Measurements from ENCODE around the gene PRPF6. TPM values are rescaled to one million over a fixed set of nuclear protein-coding genes. Genes with fewer than 3 reads are reported as not detected.

The PRPF6 gene
- total RNA-seq, 1 donor from 2014 or later = 62.4 TPM

DNA sequence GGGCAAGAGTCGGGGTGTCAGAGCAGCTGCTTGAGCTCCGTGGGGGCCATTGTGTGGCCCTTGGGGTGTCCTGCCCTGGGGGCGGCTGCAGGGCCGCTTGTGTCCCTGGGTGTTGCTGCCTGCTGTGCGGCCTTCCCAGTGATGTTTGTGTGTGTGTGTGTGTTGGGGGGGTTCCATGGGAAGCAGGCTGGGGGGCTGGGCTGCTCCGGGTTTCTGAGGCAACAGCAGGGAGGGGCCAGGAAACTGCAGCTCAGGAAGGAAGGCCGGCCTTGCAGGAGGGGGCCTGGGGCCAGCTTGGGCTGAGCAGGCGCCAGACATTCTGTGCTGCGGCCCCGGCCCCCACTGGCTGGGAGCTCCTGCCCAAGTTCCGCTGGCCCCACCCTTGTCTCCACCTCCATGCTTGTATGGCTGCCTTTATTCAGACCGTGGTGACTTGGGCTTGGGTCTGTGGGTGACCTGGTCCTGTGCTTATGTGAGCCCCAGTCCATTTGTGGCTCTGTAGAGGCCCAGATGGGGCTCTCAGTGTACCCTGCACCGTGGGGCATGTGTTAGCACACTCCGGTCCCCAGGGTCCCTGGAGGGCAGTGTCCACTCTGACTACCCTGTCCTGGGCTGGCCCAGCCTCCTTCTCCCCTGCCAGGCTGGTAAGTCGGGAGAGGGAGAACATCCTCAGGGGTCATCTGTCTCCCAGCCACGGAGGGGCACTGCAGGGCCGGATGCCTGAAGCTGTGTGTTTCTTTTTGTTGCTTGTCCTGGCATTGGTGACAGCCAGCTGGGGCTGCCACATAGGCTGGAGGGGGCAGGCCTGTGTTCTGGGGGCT is 73.1 kb downstream of the PRPF6 start:
- DNase-seq (ENCODE audit: low read depth) = no peak
- TF ChIP-seq, protein P1, sequence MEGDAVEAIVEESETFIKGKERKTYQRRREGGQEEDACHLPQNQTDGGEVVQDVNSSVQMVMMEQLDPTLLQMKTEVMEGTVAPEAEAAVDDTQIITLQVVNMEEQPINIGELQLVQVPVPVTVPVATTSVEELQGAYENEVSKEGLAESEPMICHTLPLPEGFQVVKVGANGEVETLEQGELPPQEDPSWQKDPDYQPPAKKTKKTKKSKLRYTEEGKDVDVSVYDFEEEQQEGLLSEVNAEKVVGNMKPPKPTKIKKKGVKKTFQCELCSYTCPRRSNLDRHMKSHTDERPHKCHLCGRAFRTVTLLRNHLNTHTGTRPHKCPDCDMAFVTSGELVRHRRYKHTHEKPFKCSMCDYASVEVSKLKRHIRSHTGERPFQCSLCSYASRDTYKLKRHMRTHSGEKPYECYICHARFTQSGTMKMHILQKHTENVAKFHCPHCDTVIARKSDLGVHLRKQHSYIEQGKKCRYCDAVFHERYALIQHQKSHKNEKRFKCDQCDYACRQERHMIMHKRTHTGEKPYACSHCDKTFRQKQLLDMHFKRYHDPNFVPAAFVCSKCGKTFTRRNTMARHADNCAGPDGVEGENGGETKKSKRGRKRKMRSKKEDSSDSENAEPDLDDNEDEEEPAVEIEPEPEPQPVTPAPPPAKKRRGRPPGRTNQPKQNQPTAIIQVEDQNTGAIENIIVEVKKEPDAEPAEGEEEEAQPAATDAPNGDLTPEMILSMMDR (conservative IDR thresholded peaks at IDR 0.05; ENCODE audit: low read depth, low read length) = peak; percentile 37

GRCh38 chr20:64055396-64055892 is 74.5 kb downstream of the PRPF6 start:
- DNase-seq (ENCODE audit: low read depth) = no peak
- no peak overlapping the region for H3K4me3 ChIP-seq (ENCODE audit: low read depth, low read length)
- TF ChIP-seq, protein P1 (conservative IDR thresholded peaks at IDR 0.05; ENCODE audit: low read depth, low read length) = no peak

More for the DNA sequence above, 73.1 kb downstream of the PRPF6 start:
- no peak overlapping the region for H3K4me3 ChIP-seq (ENCODE audit: low read depth, low read length)

DNA sequence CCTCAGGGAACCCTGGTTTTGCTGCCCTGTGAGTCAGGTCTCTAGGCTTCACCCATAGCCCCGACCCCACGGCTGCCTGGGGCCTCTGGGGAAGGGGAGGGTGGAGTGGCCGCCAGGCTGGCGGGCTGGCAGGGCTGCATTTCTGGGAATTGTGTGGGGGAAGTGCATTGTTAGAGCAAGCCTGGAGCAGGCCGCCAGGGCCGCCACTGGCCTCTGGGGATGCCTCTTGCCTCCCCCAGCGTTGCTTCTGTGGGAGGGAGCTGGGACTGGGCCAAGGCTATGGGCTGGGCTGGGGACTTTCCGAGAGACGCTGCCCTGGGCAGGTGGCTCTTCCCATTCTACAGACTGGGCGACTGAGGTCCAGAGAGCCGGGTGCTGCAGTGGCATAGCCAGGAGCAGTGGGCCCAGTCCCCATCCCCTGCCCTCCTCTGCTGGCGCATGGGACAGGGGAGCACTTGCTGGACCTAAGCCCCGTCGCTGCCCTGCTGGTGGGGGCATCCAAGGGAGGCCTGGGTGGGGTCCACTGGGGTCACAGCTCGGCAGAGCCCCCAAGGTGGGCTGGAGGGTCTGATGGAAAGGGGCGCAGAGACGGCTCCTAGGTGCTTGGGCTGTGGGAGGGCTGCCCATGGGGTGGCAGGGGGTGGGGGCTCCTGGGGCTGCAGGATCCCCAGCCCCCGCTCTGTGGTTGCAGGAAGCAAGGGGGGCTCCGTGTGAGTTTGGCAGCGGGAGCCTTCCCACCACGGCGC is 75.1 kb downstream of the PRPF6 start:
- no peak for DNase-seq (ENCODE audit: low read depth)
- no peak overlapping the region for H3K4me3 ChIP-seq (ENCODE audit: low read depth, low read length)
- TF ChIP-seq, protein P1 (conservative IDR thresholded peaks at IDR 0.05; ENCODE audit: low read depth, low read length) = no peak

- TF ChIP-seq, protein P1 (conservative IDR thresholded peaks at IDR 0.05; ENCODE audit: low read depth, low read length) = no peak
- DNase-seq (ENCODE audit: low read depth) = no peak
- no peak overlapping the region for H3K4me3 ChIP-seq (ENCODE audit: low read depth, low read length)
Observed at GRCh38 chr20:64056639-64056888, 75.6 kb downstream of the PRPF6 start.

GRCh38 chr20:64056889-64057627 is 76.1 kb downstream of the PRPF6 start:
- no peak overlapping the region for H3K4me3 ChIP-seq (ENCODE audit: low read depth, low read length)
- TF ChIP-seq, protein P1 (conservative IDR thresholded peaks at IDR 0.05; ENCODE audit: low read depth, low read length) = no peak

DNA sequence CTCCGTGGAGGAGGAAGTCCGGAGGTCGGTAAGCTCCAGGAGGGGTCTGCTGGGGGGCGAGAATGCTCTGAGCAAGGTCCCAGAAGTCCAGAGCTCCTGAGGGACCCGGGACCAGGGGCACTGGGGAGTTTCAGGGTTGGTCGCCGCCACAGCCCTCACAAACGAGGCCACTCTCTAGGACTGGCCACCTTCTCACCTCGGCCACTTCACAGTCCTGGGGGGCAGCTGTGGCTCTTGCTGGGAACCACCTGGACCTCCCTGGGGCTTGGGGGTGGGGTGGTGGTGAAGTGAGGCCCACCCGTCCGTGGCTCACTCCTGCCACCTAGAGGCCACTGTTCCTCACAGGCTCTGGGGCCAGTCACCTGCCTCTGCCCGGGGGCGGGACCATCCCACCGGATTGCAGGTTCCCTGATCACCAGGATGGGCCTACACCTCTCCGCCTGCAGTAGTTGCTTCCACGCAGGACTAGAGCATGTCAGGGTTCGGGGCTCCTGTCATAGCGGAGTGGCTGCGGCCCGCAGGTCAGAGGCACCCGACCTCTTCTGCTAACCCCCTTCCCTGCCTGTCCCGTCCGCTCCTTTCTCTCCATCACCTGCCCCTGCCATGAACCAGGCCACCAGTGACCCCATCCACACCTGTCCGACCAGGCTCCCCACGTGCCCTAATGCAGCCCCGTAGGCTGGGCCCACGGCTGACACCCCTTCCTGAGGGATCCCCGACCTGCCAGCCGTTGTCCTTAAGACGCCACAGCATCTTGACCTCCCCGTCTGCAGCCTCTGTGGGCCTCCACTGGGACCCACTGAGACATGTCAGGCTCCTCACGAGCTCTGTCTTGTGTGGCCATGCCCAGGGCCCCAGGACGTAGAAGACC is 76.9 kb downstream of the PRPF6 start:
- no peak overlapping the region for H3K4me3 ChIP-seq (ENCODE audit: low read depth, low read length)
- TF ChIP-seq, protein P1 (conservative IDR thresholded peaks at IDR 0.05; ENCODE audit: low read depth, low read length) = peak; percentile 80
- DNase-seq (ENCODE audit: low read depth) = no peak

More at GRCh38 chr20:64056889-64057627, 76.1 kb downstream of the PRPF6 start:
- DNase-seq (ENCODE audit: low read depth) = no peak

Measured in epithelial cell of proximal tubule (primary cell).